A549 (cell line): ENCODE data around the gene BICC1. TPM values are rescaled to one million over a fixed set of nuclear protein-coding genes. Genes with fewer than 3 reads are reported as not detected.

ENCODE experiments used
- ATAC-seq, 2 experiments: fragments of 200-7000 bp in 1 of 2; fragments of >200 bp in 1 of 2; cut with Nextera tagmentation in 1 of 2; cut with Tn5 transposase in 1 of 2; 3 replicates each; pipeline versions ENCODE4 v1.8.0 to v1.9.1; 2018 to 2020; ENCODE audit warnings: mild to moderate bottlenecking in 1 of 2, moderate library complexity in 1 of 2
- CTCF ChIA-PET: fragments of 300-600 bp; sonication (Branson Sonifier 250); formaldehyde crosslinking; extraction: SDS; loops from one replicate; lab custom pipeline; 2021; ENCODE audit warnings: antibody characterized with exemption, inconsistent platforms; lab: Yijun Ruan, JAX
- POLR2A ChIA-PET: fragments of 350-600 bp; formaldehyde crosslinking; extraction: SDS; loops from one replicate; lab custom pipeline; 2021; ENCODE audit warnings: antibody characterized with exemption, inconsistent platforms; lab: Yijun Ruan, JAX
- DNase-seq, 2 experiments: peaks; one replicate each; pipeline versions ENCODE4 v3.0.0 to v3.0.0-alpha.2; 2011 to 2016; ENCODE audit warnings: low read depth in 1 of 2, low spot score in 1 of 2
- FAIRE-seq: peaks from 2 replicates; lab custom pipeline; 2011; peaks lifted over from hg19 to GRCh38; lab: Jason Lieb, UNC
- H3K27ac ChIP-seq, 2 experiments: fragments of >200 bp; sonication (Bioruptor Twin); formaldehyde crosslinking; 3 replicates each; pipeline ENCODE4 v1.5.1; 2016 to 2017
- H3K4me1 ChIP-seq: fragments of >200 bp; sonication (Bioruptor Twin); formaldehyde crosslinking; 3 replicates; pipeline ENCODE4 v1.6.1; 2016
- H3K4me2 ChIP-seq: fragments of >200 bp; sonication (Bioruptor Twin); formaldehyde crosslinking; 3 replicates; pipeline ENCODE4 v1.6.1; 2016
- H3K4me3 ChIP-seq: fragments of >200 bp; sonication (Bioruptor Twin); formaldehyde crosslinking; 3 replicates; pipeline ENCODE4 v1.5.1; 2016
- H3K9me3 ChIP-seq: fragments of >200 bp; sonication (Bioruptor Twin); formaldehyde crosslinking; 3 replicates; pipeline ENCODE4 v1.6.1; 2016
- BHLHE40 ChIP-seq: IDR thresholded peaks from 2 replicates; pipeline ENCODE4 v1.6.1; 2012; ENCODE audit warnings: low read depth, low read length, inconsistent platforms
- CBX2 ChIP-seq: fragments of 200-600 bp; sonication (generic); IDR thresholded peaks from 2 replicates; pipeline ENCODE4 v1.6.1; 2016; ENCODE audit warnings: low read depth, mild to moderate bottlenecking, borderline replicate concordance
- CHD2 ChIP-seq: fragments of 150-350 bp; IDR thresholded peaks from 2 replicates; pipeline ENCODE4 v1.6.1; 2014; ENCODE audit warnings: low read length; ENCODE audit not compliant: partially characterized antibody
- CHD4 ChIP-seq: fragments of 200-600 bp; sonication (generic); IDR thresholded peaks from 2 replicates; pipeline ENCODE4 v1.6.1; 2016; ENCODE audit warnings: antibody characterized with exemption, mild to moderate bottlenecking, borderline replicate concordance
- EHF ChIP-seq: fragments of 250-450 bp; sonication (Bioruptor Pico); IDR thresholded peaks from 2 replicates; pipeline ENCODE4 v1.5.0; 2020; ENCODE audit warnings: mild to moderate bottlenecking
- FOSB ChIP-seq: fragments of 250-450 bp; sonication (Bioruptor Pico); IDR thresholded peaks from 2 replicates; pipeline ENCODE4 v1.5.0; 2020; ENCODE audit warnings: mild to moderate bottlenecking, moderate library complexity
- FOXS1 ChIP-seq: fragments of 250-450 bp; sonication (Bioruptor Pico); IDR thresholded peaks from 2 replicates; pipeline ENCODE4 v1.5.0; 2020; ENCODE audit warnings: mild to moderate bottlenecking, moderate library complexity
- GATA3 ChIP-seq: IDR thresholded peaks from 2 replicates; pipeline ENCODE4 v1.6.1; 2012; ENCODE audit warnings: borderline replicate concordance
- HEYL ChIP-seq: fragments of 250-450 bp; sonication (Bioruptor Pico); IDR thresholded peaks from 2 replicates; pipeline ENCODE4 v1.8.0; 2021; ENCODE audit warnings: mild to moderate bottlenecking, moderate library complexity
- HOXB5 ChIP-seq: fragments of 250-450 bp; sonication (Bioruptor Pico); IDR thresholded peaks from 2 replicates; pipeline ENCODE4 v1.5.0; 2020; ENCODE audit warnings: mild to moderate bottlenecking, moderate library complexity
- JUN ChIP-seq, 2 experiments: fragments of >200 bp; sonication (Bioruptor Twin); formaldehyde crosslinking; IDR thresholded peaks; 2 replicates in 1 of 2; 3 replicates in 1 of 2; pipeline ENCODE4 v1.6.1; 2016 to 2017
- KDM1A ChIP-seq: fragments of 200-600 bp; sonication (generic); IDR thresholded peaks from 2 replicates; pipeline ENCODE4 v1.6.1; 2016; ENCODE audit warnings: low read depth, mild to moderate bottlenecking
- KDM5A ChIP-seq: fragments of 200-600 bp; sonication (generic); IDR thresholded peaks from 2 replicates; pipeline ENCODE4 v1.6.1; 2016; ENCODE audit warnings: antibody characterized with exemption, mild to moderate bottlenecking
- MAFK ChIP-seq: fragments of 450-650 bp; IDR thresholded peaks from 2 replicates; pipeline ENCODE4 v1.6.1; 2014; ENCODE audit not compliant: partially characterized antibody
- MAX ChIP-seq: IDR thresholded peaks from 2 replicates; pipeline ENCODE4 v1.6.1; 2012
- NFE2L2 ChIP-seq: fragments of 150-350 bp; conservative IDR thresholded peaks from 2 replicates; pipeline ENCODE4 v1.6.1; 2014; ENCODE audit warnings: low read length
- NPAS2 ChIP-seq: fragments of 250-450 bp; sonication (Bioruptor Pico); IDR thresholded peaks from 2 replicates; pipeline ENCODE4 v1.8.0; 2022; ENCODE audit warnings: mild to moderate bottlenecking, moderate library complexity, borderline replicate concordance
- PBX3 ChIP-seq: IDR thresholded peaks from 2 replicates; pipeline ENCODE4 v1.6.1; 2012
- POLR2A ChIP-seq: IDR thresholded peaks from 2 replicates; pipeline ENCODE4 v1.6.1; 2012; ENCODE audit warnings: mild to moderate bottlenecking, low read length
- RAD21 ChIP-seq, 2 experiments: fragments of >200 bp in 1 of 2; sonication (Bioruptor Twin) in 1 of 2; formaldehyde crosslinking in 1 of 2; IDR thresholded peaks in 1 of 2; conservative IDR thresholded peaks in 1 of 2; 2 replicates in 1 of 2; 3 replicates in 1 of 2; pipeline ENCODE4 v1.6.1; 2012 to 2018; ENCODE audit warnings: inconsistent platforms in 1 of 2
- RARB ChIP-seq: fragments of 250-450 bp; sonication (Bioruptor Pico); IDR thresholded peaks from 2 replicates; pipeline ENCODE4 v1.8.0; 2021; ENCODE audit warnings: mild to moderate bottlenecking, moderate library complexity
- RCOR1 ChIP-seq: fragments of 150-350 bp; IDR thresholded peaks from 2 replicates; pipeline ENCODE4 v1.6.1; 2014; ENCODE audit warnings: antibody characterized with exemption, low read length, low read depth
- SMC3 ChIP-seq: fragments of >200 bp; sonication (Bioruptor Twin); formaldehyde crosslinking; IDR thresholded peaks from 3 replicates; pipeline ENCODE4 v1.6.1; 2018; ENCODE audit warnings: inconsistent platforms
- TFCP2L1 ChIP-seq: fragments of 250-450 bp; sonication (Bioruptor Pico); IDR thresholded peaks from 2 replicates; pipeline ENCODE4 v1.5.0; 2021; ENCODE audit warnings: mild to moderate bottlenecking
- ZC3H11A ChIP-seq: fragments of 450-650 bp; IDR thresholded peaks from 2 replicates; pipeline ENCODE4 v1.6.1; 2014; ENCODE audit warnings: antibody characterized with exemption, mild to moderate bottlenecking
- ZFP36 ChIP-seq: fragments of 450-650 bp; IDR thresholded peaks from 2 replicates; pipeline ENCODE4 v1.6.1; 2014; ENCODE audit warnings: borderline replicate concordance; ENCODE audit not compliant: partially characterized antibody
- ZNF302 ChIP-seq: fragments of 250-450 bp; sonication (Bioruptor Pico); IDR thresholded peaks from 2 replicates; pipeline ENCODE4 v1.9.0; 2021; ENCODE audit warnings: inconsistent platforms, mild to moderate bottlenecking, moderate library complexity
- WGBS: methylation state at CpG from one replicate; pipeline ENCODE4 v1.1.6; 2017; ENCODE audit errors: missing lambda C conversion rate; 5-methylcytosine and 5-hydroxymethylcytosine counted together
- polyA plus RNA-seq, 4 experiments: library from polyadenylated mRNA; depleted of rRNA in 3 of 4; stranded (reverse); fragments of >200 nt; fragmentation: RNase III in 1 of 4; extraction: RNeasy Plus Mini Kit Qiagen cat#74134 plus additional on column Dnase treatment in 1 of 4; gene quantifications; 2 replicates in 3 of 4; 3 replicates in 1 of 4; pipeline ENCODE4 v1.2.3, GENCODE V29; 2011 to 2017

Gene BICC1
- polyA plus RNA-seq, 2 of the 4 experiments (the other 2 are of a cell fraction), result 36.9 to 56.8 TPM

GRCh38 chr10:58734664-58735063, 222.0 kb downstream of the BICC1 start (continued):
- no peak for TF ChIP-seq RCOR1

DNA sequence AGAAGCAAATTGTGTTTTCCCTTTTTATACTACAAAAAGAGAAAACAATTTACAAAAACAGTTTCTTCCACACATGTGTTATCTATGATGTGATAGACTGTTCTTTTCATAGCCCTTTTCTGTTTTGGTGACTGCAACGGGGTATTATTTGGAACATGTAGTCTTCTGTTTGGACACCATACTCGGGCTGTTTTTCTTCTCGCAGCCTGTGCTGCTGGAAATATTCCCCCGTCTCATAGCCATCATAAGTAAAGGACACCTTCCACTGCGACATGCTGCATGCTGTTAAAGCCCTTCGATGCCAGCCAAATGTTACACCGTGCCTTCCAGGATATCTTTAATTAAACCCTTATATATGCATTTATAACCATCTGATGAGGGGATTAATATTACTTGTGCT, 222.4 kb downstream of the BICC1 start:
- ChIA-PET POLR2A (no interaction called here), CTCF (no interaction called here)
- FAIRE-seq (no peak), ATAC-seq (no peak), DNase-seq (no peak)
- 71% methylated on average over 7 of the region's 7 CpGs for WGBS
- H3K9me3 ChIP-seq, result peaks cover 15% of the 10 kb centered on the region
- no peak overlapping the region for H3K27ac ChIP-seq
- no peak overlapping the region for H3K4me3 ChIP-seq
- no peak overlapping the region for H3K4me2 ChIP-seq
- peaks cover 19% of the 10 kb centered on the region; the same call in 1 of the 3 replicates for H3K4me1 ChIP-seq
- TF ChIP-seq JUN (IDR thresholded peaks at IDR 0.05) (no peak), CHD4 (no peak), TFCP2L1 (no peak), RCOR1 (no peak), MAX (no peak), CBX2 (no peak), KDM1A (no peak), NPAS2 (no peak), KDM5A (no peak), EHF (no peak)

DNA sequence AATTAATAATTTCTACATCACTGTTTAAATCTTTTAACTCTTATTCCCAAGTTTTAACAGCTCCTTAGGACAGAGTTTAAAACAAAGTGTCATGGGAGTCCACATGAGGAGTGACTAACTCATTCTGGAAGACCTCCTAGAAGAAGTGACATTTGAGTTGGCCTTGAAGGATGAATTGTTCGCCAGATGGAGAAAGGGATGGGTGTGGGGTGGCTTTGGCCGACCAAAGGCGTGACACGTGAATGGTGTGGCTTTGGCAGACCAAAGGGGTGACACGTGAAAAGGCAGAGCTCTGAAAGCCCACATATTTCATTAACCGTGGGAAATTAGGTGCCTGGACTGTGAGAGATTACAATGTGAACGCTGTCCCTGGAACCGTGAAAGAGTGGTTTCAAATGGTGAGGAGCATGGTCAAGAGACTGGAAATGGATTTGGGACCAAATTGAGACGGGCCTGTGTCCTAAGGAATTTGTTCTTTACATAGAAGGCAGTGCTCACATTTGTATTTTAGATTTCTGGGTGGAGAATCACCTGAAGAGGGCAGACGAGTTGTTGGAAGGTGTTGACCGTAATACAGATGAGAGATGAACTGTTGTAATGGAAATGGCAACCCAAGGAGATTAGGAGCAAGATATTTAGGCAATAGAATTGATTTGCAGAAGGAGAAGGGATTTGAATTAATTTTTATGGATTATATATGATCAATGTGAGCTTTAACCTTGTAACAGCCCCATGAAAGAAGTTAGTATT, 228.1 kb downstream of the BICC1 start:
- FAIRE-seq, result no peak

GRCh38 chr10:58741673-58742072, 229.0 kb downstream of the BICC1 start:
- no peak for TF ChIP-seq ZNF302 (CRISPR knock-in tag)
- no peak for TF ChIP-seq BHLHE40
- TF ChIP-seq FOSB (CRISPR knock-in tag), result no peak
- TF ChIP-seq RAD21 (conservative IDR thresholded peaks at IDR 0.05 in 1 of 2, IDR thresholded peaks at IDR 0.05 in 1 of 2), result no peak
- no peak for TF ChIP-seq JUN (IDR thresholded peaks at IDR 0.05)
- TF ChIP-seq PBX3, result no peak
- TF ChIP-seq RARB (CRISPR knock-in tag), result no peak
- TF ChIP-seq MAFK, result no peak
- TF ChIP-seq POLR2A, result no peak
- TF ChIP-seq RCOR1, result no peak
- no peak for TF ChIP-seq SMC3
- no peak for TF ChIP-seq HOXB5 (CRISPR knock-in tag)
- no peak for TF ChIP-seq HEYL (CRISPR knock-in tag)
- no peak for TF ChIP-seq ZC3H11A
- no peak for TF ChIP-seq ZFP36
- Histone ChIP-seq H3K4me1 (peaks cover 34% of the 10 kb centered on the region), H3K4me3 (no peak overlapping the region), H3K9me3 (no peaks in the 10 kb centered on the region), H3K4me2 (no peak overlapping the region), H3K27ac (no peak overlapping the region)
- CTCF ChIA-PET, result interaction anchor here (1.5 kb wide), 1 partner anchor 9 kb away, joined by 3 read pairs; no protein-coding TSS in a partner anchor
- DNase-seq, result no peak
- 85% methylated on average over 4 of the region's 4 CpGs for WGBS
- FAIRE-seq, result peak; percentile 7
- POLR2A ChIA-PET, result no interaction called here
- no peak for ATAC-seq

More for the DNA sequence above, 228.1 kb downstream of the BICC1 start:
- TF ChIP-seq GATA3, result no peak
- no peak for TF ChIP-seq MAX
- no peak for TF ChIP-seq FOXS1 (CRISPR knock-in tag)
- TF ChIP-seq CHD2, result no peak
- TF ChIP-seq PBX3, result no peak
- no peak for TF ChIP-seq ZC3H11A
- TF ChIP-seq NFE2L2, result no peak
- H3K4me2 ChIP-seq, result no peak overlapping the region
- H3K4me3 ChIP-seq, result no peak overlapping the region
- 87% methylated on average over 11 of the region's 11 CpGs for WGBS
- no peak overlapping the region for H3K27ac ChIP-seq
- no peak for ATAC-seq
- no peak for DNase-seq
- ChIA-PET POLR2A (no interaction called here), CTCF (interaction anchor here (1.0 to 1.9 kb wide), 3 partner anchors 10 to 100 kb away, joined by 3 to 5 read pairs (median 3); no protein-coding TSS in a partner anchor)
- H3K9me3 ChIP-seq, result no peaks in the 10 kb centered on the region
- peaks cover 26% of the 10 kb centered on the region for H3K4me1 ChIP-seq
